Natural killer cell (primary cell): ENCODE data around the gene RALB. TPM values are rescaled to one million over a fixed set of nuclear protein-coding genes. Genes with fewer than 3 reads are reported as not detected.

Experiments used
- ATAC-seq, 3 donors: fragments of 150-1000 bp in 2 of 3; fragments of 200-7000 bp in 1 of 3; cut with Tn5 transposase; 1 replicate in 1 of 3; 2 replicates in 2 of 3; pipeline ENCODE4 v1.10.0; 2021; ENCODE audit warnings: mild to moderate bottlenecking in 2 of 3, moderate library complexity in 2 of 3
- DNase-seq, 2 donors: peaks; one replicate each; pipeline versions ENCODE4 v3.0.0 to v3.0.0-alpha.2; 2013 to 2021; ENCODE audit warnings: mixed read lengths in 1 of 2
- H3K27ac ChIP-seq: one replicate; pipeline ENCODE4 v1.5.1; 2013; ENCODE audit warnings: mild to moderate bottlenecking, low read length
- H3K27me3 ChIP-seq: one replicate; pipeline ENCODE4 v1.6.1; 2013; ENCODE audit warnings: low read length; ENCODE audit not compliant: control insufficient read depth, insufficient read depth
- H3K36me3 ChIP-seq: one replicate; pipeline ENCODE4 v1.6.1; 2013; ENCODE audit warnings: low read length; ENCODE audit not compliant: control insufficient read depth, insufficient read depth
- H3K4me1 ChIP-seq: one replicate; pipeline ENCODE4 v1.6.1; 2013; ENCODE audit warnings: low read length; ENCODE audit not compliant: control insufficient read depth, insufficient read depth
- H3K4me3 ChIP-seq: one replicate; pipeline ENCODE4 v1.5.1; 2013; ENCODE audit warnings: low read length
- H3K9me3 ChIP-seq: one replicate; pipeline ENCODE4 v1.6.1; 2013; ENCODE audit warnings: low read length; ENCODE audit not compliant: control insufficient read depth, insufficient read depth
- H3K27ac Mint-ChIP-seq, 2 donors: one replicate each; pipeline ENCODE4 v1.8.0; 2022; ENCODE audit warnings: mild to moderate bottlenecking in 2 of 2, mixed read lengths in 2 of 2, moderate library complexity in 1 of 2
- H3K27me3 Mint-ChIP-seq, 2 donors: one replicate each; pipeline ENCODE4 v1.8.0; 2022; ENCODE audit warnings: low read depth in 2 of 2, mixed read lengths in 2 of 2
- H3K36me3 Mint-ChIP-seq: one replicate; pipeline ENCODE4 v1.8.0; 2022; ENCODE audit warnings: mixed read lengths
- H3K4me1 Mint-ChIP-seq, 2 donors: one replicate each; pipeline ENCODE4 v1.8.0; 2022; ENCODE audit warnings: mixed read lengths in 2 of 2
- H3K4me3 Mint-ChIP-seq: one replicate; pipeline ENCODE4 v1.8.0; 2022; ENCODE audit warnings: mild to moderate bottlenecking, moderate library complexity, mixed read lengths
- H3K9me3 Mint-ChIP-seq, 2 donors: one replicate each; pipeline ENCODE4 v1.8.0; 2022; ENCODE audit warnings: mixed read lengths in 2 of 2
- WGBS: methylation state at CpG from one replicate; pipeline ENCODE4 v1.1.7; 2013; ENCODE audit warnings: missing lambda C conversion rate; ENCODE audit not compliant: insufficient coverage; 5-methylcytosine and 5-hydroxymethylcytosine counted together
- intact Hi-C: fragments of 100-400 bp; cut with micrococcal nuclease; formaldehyde crosslinking; loops from one replicate; pipeline ENCODE4 v1.14.2; 2022
- total RNA-seq, 4 donors: library from RNA; stranded (reverse); fragments of 120-200 nt in 1 of 4; gene quantifications; one replicate each; pipeline versions ENCODE4 v1.2.3 to v1.2.4, GENCODE V29; 2013 to 2022
- TF ChIP-seq, protein P1 (sequence below): fragments of 200-600 bp; IDR thresholded peaks from one replicate; pipeline ENCODE4 v1.8.0; 2022; ENCODE audit warnings: antibody characterized with exemption

Gene RALB
- total RNA-seq, 3 donors from 2014 or later (not counting 1 experiment from before 2014, with no cell fraction given) = 21.0 to 25.9 (median 25.4) TPM

DNA sequence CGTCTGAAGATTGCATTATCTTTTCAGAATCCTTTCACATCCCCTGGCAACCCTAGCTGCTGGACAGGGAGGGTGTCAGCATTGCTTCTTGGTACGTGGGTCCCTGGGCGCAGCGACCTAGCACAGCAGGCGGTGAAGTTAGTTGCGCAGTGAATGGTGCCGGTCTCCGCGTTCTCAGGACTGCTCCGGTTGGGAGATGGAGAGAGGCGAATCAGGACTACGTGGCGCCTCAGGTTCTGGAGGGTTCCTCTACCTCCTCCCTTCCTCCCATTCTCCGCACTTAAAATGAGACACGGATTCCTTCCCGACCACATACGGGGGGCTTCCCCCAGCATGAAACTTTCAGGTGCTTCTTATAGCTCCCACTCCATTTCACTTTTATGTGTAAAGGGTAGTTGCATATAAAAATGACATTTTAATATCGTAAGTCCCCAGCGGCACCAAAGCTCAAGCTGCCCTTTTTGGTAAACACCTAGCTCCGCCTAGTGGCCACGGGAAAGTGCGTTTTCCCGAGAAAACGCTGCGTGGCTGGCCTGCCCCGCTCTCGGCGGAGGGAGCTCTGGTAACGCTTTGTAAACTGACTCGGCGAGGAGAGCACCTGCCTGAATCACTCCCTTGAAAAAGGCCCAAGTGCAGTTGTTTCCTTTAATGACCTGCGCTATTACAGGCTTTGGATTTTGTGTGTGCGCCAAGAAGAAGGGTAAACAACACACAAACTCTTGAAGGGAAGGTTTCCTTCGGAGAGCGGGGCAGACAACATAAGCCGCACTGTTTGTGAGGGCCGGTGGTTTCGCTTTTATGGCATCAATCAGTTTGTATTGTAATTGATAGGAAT is 60.4 kb downstream of the RALB start:
- TF ChIP-seq, protein P1, sequence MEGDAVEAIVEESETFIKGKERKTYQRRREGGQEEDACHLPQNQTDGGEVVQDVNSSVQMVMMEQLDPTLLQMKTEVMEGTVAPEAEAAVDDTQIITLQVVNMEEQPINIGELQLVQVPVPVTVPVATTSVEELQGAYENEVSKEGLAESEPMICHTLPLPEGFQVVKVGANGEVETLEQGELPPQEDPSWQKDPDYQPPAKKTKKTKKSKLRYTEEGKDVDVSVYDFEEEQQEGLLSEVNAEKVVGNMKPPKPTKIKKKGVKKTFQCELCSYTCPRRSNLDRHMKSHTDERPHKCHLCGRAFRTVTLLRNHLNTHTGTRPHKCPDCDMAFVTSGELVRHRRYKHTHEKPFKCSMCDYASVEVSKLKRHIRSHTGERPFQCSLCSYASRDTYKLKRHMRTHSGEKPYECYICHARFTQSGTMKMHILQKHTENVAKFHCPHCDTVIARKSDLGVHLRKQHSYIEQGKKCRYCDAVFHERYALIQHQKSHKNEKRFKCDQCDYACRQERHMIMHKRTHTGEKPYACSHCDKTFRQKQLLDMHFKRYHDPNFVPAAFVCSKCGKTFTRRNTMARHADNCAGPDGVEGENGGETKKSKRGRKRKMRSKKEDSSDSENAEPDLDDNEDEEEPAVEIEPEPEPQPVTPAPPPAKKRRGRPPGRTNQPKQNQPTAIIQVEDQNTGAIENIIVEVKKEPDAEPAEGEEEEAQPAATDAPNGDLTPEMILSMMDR = peak; percentile 80
- Histone ChIP-seq H3K4me3 (peak overlapping the region; percentile 15), H3K36me3 (no peaks in the 10 kb centered on the region), H3K27me3 (no peaks in the 10 kb centered on the region), H3K27ac (no peak overlapping the region), H3K9me3 (no peaks in the 10 kb centered on the region), H3K4me1 (peaks cover 11% of the 10 kb centered on the region)
- ATAC-seq = peak; percentile 65 to 90 (median 80)
- no peaks in the 10 kb centered on the region for H3K9me3 Mint-ChIP-seq
- H3K4me1 Mint-ChIP-seq = peaks cover 11 to 13% of the 10 kb centered on the region in 2 donors
- H3K27me3 Mint-ChIP-seq = peaks cover 14 to 23% of the 10 kb centered on the region in 2 donors
- H3K4me3 Mint-ChIP-seq = peak overlapping the region; percentile 83
- peak; percentile 43 to 82 for DNase-seq
- H3K27ac Mint-ChIP-seq = peak overlapping the region in 1 of 2 donors; percentile 40
- 15% methylated on average over 36 of the region's 38 CpGs for WGBS
- intact Hi-C loops = loop anchor here (1.0 to 10.0 kb wide), 4 partner anchors 204 to 668 kb away; no protein-coding TSS in a partner anchor
- no peaks in the 10 kb centered on the region for H3K36me3 Mint-ChIP-seq

DNA sequence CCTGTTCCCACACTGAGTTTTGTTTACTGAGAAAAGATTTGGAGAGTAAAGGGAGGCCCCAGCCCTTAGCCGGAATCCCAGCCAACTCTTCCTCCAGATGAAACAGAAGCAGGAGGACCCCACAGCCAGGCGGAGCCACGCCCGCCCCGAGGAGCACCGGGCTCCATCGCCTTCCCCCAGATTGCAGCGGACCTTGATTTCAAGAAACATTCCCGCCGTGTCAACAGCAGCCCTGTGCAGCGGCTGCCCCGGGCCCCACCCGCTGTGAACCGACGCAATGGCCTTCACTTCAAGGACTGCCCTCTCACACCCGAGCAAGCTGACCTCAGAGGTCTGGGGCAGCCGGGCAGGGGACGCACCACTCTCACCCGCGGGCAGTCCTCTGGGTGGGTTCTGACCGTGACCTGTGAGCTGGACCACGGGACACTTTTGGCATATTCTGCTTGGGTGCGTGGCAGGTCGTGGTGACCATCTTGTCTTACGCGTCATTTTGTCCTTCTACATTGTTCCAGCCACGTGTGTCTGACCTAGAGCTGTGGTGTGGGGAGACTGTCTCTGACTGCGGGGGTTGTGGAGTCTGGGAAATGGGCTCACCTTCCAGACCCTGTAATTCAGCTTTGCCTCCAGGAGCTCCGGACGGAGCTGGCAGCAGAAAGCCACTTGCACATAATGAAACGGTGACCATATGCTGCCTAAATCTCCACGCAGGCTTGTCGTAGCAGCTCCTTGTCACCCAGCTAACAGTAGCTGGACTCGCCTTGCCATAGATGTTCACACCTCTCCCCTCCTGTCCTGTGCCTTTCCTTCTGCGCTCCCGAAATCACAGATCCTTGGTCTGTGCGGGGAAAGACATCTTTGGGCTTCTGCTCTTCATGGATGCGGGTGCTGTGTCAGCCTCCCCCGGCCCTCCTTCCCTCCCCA is 61.3 kb downstream of the RALB start:
- Mint-ChIP-seq H3K4me1 (peaks cover 11 to 17% of the 10 kb centered on the region in 2 donors), H3K27me3 (peaks cover 14 to 23% of the 10 kb centered on the region in 2 donors), H3K27ac (no peak overlapping the region), H3K9me3 (no peaks in the 10 kb centered on the region), H3K36me3 (no peaks in the 10 kb centered on the region), H3K4me3 (peak overlapping the region; percentile 83)
- intact Hi-C loops = loop anchor here (1.0 to 10.0 kb wide), 4 partner anchors 205 to 669 kb away; no protein-coding TSS in a partner anchor
- TF ChIP-seq, protein P1 = no peak
- no peak for ATAC-seq
- H3K27ac ChIP-seq = no peak overlapping the region
- no peaks in the 10 kb centered on the region for H3K9me3 ChIP-seq
- peaks cover 11% of the 10 kb centered on the region for H3K4me1 ChIP-seq
- no peaks in the 10 kb centered on the region for H3K36me3 ChIP-seq
- peak in 1 of 2 donors; percentile 8 for DNase-seq
- WGBS = 87% methylated on average over 39 of the region's 39 CpGs
- no peak overlapping the region for H3K4me3 ChIP-seq
- H3K27me3 ChIP-seq = no peaks in the 10 kb centered on the region

DNA sequence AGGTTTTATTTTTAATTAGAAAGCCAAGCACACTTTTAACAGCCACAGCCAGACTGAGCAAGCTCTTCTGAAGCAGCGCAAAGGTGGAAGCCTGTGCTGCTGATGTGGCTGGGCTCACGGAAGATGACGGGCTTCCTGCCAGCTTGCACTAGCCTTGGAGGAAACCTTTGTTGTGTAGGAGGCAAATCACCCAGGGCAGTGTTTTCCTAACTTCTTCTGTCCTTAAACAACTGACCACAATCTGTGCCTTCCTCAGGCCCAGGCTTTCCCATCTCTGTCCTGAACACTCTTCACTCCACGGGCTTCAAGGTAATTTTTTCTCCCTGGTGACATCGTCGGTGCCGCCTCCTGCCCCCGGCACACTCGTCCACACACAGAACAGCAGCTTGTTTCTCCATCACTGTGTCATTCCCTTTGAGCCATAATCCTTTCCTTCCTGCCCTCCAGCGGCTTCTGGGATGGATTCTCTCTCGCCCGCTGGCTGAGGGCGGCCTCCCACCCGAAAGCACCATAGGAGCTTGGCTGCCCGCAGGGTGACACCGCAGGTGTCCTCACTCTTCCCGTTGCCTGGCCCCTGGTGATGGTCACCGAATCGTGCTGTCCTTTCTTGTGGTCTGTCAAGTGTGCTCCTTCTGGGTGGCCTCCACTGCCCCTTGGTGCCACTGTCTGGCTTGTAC is 62.2 kb downstream of the RALB start:
- TF ChIP-seq, protein P1 = no peak
- Mint-ChIP-seq H3K4me1 (peaks cover 11 to 17% of the 10 kb centered on the region in 2 donors), H3K9me3 (no peaks in the 10 kb centered on the region), H3K4me3 (peak overlapping the region; percentile 56), H3K27ac (no peak overlapping the region), H3K36me3 (no peaks in the 10 kb centered on the region), H3K27me3 (peaks cover 14 to 23% of the 10 kb centered on the region in 2 donors)
- Histone ChIP-seq H3K27me3 (no peaks in the 10 kb centered on the region), H3K27ac (no peak overlapping the region), H3K4me1 (peaks cover 11% of the 10 kb centered on the region), H3K9me3 (no peaks in the 10 kb centered on the region), H3K36me3 (no peaks in the 10 kb centered on the region), H3K4me3 (no peak overlapping the region)
- DNase-seq = peak in 1 of 2 donors; percentile 62
- 74% methylated on average over 19 of the region's 19 CpGs for WGBS
- no peak for ATAC-seq
- intact Hi-C loops = loop anchor here (5.0 to 10.0 kb wide), 2 partner anchors 563 to 670 kb away; no protein-coding TSS in a partner anchor
